GM18873 (cell line): Measurements from ENCODE around the gene CHRNB2.

ENCODE experiments used
- ATAC-seq: cut with Tn5 transposase; IDR thresholded peaks from one replicate; pipeline ENCODE4 v1.9.1; 2021; ENCODE audit warnings: mild to moderate bottlenecking, moderate library complexity, moderate number of reproducible peaks; ENCODE audit not compliant: unreplicated experiment, low FRiP score

The CHRNB2 gene

DNA sequence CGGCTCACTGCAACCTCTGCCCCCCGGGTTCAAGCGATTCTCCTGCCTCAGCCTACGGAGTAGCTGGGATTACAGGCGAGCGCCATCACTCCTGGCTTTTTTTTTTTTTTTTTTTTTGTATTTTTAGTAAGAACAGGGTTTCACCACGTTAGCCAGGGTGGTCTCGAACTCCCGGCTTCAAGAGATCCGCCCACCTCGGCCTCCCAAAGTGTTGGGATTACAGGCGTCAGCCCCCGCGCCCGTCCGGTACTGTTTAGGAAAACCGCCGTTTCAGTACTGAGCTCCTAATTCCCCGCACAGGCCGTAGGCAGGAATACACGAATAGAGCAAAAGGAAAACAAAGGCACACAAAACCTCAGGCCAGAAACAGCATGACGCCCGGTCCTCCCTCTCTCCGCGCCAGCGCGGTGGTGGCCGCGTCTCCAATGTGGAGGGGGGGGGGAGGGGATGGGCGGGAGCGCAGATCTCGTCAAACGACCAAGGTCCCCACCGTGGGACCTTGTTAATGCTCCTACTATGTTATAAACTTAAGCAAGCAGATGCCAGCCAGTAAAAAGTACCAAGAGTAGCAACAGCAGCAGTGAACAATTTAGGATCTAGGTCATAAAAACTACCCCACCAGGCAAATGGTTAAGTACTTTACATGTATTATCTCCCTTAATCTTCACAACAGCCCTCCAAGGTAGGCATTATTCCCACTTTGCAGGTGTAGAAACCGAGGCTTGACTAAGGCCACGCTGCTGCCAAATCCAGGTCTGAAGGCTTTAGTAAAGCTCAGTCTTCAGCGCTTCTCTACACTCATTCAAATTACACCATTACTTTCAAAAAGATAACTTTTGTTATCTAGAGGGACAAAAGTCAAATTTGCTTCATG is 41.1 kb downstream of the CHRNB2 start:
- no peak for ATAC-seq

DNA sequence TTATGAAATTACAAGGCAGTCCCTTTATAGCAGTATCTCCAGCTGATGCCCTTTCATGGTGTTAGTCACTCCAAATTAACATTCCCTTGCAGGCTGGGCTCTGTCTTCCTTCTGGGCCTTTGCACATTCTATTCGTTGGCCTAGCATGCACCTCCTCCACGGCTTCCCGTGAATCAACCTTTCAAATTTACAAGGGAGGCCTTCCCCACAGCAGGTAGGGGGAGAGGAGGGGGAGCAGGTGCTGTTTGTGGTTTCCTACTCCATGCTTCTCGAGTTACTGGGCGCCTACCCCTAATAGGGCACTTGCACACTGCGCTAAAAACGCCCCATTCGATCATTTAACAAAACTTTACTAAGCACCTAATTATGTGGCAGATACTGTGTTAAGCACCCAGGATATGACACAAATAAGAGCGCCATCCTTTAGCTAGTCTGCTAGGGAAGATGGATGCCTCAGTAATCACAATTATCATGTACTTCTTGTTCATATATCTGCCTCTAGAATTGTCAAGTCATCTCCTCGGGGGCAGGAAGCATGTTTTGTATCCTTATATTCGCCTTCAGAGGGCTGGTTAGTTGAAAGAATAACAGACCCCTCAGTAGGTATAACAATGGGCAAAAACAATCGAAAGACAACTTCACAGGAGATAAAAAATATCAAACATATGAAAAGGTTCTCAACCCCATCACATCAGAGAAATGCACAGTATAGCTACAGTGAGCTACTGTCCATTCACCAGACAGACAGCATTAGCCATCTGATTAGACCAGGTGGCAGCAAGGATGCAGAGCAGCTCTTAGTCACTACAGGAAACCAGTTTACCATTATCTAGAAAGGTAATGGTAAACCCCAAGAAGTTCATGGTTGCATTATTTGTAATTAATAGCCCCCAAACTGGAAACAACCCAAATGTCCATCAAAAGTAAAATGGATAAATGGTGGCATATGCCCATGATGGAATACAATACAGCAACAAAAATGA is 42.1 kb downstream of the CHRNB2 start:
- ATAC-seq = no peak

DNA sequence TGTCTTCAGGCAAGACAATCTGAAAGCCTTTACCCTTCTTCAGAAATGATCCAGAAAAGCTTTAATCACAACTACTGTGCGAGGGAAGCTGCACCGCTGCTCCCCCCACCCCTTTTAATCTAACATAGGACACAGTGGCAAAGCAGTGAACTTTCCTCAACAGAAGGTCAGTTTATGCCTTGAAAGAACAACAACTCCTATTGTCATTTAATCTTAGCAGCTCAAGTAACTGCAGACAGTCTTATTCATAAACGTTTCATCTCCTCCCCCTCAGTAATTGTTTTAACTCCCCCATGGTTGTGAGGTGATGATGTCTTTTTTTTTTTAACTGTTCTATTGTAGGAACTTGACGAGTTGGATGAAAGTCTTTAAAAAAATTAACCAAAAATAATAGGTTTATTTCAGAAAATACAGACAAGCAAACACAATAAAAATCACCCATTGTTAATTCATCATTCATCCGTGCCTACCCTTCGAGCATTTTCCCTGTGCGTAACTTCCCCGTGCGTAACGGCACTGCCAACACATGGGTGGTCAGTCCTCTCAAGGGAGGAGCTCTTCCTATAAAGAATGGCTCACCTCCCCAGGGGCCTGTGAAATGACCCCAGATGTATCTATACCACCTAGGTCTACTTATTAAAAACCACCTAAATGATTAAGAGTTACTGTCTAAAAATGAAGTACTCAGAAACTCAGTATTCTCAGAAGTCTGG is 43.7 kb downstream of the CHRNB2 start:
- ATAC-seq = no peak

DNA sequence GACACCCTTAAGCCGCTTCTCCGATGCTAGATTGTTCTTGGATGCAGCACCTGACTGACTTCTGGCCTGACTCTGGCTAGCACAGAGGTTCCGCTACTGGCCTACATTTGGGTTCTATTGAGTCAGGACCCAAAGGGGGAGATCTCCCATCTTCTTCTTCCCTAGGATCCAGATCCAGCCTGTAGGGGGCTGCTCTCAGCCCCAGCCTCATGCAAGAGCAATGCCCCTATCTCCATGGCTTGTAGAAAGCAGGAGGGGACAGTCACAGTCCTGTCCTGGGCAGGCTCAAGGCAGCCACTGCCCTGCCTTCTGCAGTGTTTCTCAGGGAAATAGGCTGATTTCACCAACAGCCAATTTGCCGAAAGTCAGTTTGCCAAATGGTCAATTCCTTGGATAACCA is 46.7 kb downstream of the CHRNB2 start:
- no peak for ATAC-seq

DNA sequence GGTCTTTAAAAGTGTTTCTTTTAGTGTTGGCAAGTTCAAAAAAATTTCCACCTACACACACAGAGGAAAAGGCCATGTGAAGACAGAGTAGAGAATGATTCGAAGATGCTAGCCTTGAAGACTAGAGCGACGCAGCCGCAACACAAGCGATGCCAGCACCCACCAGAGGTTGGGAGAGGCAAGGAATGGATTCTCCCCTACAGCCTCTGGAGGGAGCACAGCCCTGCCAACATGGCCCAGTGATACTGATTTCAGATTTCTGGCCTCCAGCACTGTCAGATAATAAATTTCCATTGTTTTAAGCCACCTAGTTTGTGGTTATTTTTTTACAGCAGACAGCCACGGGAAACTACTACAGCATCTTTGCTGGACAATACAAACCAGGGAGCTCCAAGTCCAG is 47.3 kb downstream of the CHRNB2 start:
- no peak for ATAC-seq

DNA sequence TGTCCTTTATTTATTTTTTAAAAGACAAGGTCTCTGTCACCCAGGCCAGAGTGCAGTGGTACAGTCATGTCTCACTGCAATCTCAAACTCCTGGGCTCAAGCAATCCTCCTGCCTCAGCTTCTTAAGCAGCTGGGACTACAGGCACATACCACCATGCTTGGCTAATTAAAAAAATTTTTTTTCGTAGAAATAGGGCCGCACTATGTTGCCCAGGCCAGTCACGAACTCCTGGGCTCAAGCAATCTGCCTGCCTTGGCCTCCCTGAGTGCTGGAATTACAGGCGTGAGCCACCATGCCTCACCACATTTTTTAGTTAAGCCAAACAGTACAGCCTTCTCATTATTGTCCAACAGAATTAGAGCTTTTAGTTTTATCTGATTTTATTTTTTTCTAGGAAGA is 47.8 kb downstream of the CHRNB2 start:
- no peak for ATAC-seq

DNA sequence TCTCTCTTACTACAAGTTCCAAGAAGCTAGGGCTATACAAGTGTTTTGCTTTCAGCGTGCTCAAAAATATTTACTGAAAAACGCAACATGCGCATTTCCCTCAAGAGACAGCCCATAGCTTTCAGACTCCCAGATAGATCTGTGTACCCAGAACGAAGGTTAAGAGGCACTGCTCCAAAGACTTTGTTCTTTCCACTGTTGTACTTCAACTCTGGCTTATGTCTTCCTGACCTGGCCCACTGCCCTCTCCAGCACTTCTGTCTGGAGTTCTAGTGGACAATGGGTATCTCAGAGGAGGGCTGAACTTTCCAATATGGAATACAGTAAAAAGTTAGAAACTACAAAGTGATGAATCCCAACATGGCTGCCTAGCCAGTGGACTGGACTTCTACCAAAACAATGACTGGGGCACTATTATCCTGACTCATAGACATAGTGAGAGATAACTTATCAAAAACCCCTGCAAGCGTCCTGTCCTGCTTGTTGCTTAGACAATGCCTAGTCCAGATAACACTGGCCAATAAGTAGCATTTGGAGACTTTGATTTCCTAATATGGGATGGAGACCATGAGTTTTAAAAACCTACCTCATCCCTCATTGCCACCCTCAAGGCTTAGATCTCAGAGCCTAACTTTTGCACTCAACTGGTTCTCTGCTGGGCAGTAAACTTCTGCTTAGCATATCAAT is 49.2 kb downstream of the CHRNB2 start:
- no peak for ATAC-seq

DNA sequence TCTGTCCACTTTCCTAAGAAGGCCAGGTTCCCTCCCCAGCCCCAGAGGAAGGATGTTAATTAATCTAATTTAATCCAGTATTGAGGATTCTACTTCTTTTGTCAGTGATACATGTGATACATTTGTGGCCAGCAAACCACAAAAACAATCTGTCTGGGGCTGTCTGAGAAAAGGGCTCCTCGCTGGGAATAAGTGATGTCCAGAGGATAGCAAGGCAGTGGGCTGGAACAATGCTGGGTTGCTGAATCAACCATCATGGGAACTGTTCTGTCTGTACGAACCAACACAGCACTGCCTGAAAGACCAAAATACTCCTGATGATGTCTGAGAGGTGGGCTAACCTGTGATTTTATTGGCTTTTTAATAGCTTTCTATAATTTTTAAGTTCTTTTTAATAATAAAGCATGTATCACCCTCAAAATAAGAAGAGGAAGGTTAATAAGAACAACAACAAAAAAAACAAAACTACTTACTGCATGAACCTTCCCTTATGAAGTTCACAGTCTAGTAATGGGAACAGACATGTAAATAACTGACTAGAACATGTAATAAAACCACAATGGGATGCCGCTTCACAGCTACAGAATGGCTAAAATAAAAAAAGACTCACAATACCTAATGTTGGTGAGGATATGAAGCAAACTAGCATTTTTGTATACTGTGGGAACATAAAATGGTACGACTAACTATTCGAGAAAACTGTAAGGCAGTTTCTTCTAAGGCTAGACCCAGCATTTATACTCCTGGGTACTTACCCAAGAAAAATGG is 51.8 kb downstream of the CHRNB2 start:
- no peak for ATAC-seq

DNA sequence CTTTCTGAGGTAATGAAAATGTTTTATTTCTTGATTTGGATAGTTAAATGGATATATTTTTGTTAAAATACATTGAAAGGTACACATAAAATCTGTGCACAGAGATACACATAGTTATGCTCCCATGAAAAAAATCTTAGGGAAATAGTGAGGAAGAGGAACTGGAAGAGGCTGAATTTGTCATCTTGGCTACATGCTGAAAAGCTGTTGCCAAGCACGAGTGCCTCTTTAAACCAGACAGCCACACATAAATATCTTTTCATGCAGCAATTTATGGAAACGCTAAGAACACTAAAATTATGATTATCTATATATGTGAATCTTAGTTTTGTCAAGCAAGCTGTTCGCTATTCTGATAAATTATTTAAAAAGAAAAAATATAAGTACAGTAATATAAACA is 53.2 kb downstream of the CHRNB2 start:
- no peak for ATAC-seq

DNA sequence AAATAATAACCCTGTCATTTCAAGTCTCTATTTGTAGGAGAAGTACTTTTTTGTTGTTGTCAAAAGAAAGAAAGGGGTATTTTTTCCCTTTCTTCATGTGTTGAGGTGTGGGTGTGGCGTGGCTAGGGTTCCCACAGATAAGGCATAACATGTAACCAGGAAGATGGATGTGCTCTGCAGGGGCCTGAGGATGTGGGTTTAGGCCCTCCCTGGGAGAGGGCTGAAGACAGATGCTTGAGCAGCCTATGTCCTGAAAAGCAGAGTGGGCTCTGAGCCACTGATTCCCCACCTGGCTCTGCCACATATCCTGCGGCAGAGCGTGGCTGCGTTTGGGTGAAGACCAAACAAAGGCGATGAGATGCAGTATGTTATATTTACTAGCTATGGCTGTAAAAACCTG is 54.3 kb downstream of the CHRNB2 start:
- ATAC-seq = no peak

DNA sequence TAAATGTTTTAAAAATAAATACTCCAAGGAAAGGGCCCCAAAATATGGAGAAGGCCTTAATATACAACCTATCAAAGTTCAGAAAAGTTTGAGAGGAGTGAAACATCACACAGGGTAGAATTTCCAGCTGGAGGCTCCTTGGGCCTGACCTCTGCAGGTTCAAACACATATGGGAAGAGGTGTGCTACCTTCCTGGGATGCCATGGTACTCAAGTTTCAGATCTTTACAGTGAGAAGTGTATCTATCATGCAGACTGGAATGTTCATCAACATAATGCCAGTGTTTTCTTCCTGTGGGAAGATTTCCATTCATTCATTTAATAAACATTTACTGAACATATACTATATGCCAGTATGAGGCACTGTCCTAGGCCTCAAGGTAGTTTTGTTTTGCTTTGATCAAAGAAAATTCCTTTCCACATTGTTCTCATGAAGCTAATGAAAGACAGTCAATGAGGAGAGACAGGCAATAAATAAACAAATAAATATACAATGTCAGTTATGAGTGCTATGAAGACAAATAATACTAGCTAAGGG is 55.0 kb downstream of the CHRNB2 start:
- no peak for ATAC-seq

DNA sequence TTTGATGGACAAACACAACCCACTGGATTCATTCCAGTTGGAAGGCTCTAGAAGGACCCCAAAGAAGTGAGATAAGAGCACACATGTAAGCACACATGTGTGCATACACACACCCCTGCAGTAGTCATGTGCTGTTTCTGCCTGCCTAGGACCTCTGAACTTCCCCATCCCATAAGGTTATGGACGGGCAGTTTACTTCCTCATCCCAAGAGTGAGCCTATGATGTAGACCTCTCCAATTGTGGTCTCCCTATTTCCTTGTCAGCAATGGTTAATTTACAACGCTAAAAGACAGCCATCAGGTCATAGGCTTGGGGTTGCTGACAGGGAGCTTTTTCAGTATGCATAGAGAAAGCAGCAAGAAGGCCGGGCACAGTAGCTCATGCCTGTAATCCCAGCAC is 55.8 kb downstream of the CHRNB2 start:
- no peak for ATAC-seq

DNA sequence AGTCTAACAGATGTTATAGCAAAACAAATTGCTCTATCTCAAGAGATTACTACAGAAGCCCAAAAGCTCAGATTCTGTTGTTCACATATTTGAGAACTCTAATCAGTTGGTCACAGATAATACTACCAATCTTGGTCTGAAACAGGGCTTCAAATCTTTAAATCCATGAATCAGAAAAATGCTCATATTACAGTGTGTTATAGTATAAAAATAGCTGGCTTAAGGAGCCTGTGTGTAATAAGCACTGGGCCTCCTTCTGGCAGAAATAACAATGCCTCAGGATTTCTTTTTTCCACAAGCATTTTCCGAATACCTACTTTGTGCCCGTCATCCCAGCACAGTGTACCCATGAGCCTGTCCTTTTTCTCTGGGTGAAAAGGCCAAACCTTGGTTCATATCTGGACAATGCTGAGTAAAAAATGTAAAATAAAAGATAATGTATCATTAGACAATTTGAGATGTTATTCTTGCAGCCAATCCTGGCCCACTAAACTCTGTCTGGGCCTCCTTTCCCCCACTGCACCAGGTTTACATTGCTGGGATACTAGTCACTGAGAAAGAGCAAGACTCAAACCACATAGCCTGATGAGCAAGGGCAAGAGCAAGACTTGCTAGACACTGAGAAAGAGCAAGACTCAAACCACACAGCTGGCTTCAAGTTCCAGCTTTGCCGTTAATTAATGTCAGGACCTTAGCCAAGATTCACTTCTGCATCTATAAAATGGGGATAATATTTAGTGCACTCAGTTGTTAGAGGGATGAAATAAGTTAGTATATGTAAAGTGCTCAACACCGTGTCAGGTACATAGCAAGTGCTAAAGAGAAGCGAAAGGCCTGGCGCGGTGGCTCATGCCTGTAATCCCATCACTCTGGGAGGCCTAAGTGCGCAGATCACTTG is 57.4 kb downstream of the CHRNB2 start:
- no peak for ATAC-seq

DNA sequence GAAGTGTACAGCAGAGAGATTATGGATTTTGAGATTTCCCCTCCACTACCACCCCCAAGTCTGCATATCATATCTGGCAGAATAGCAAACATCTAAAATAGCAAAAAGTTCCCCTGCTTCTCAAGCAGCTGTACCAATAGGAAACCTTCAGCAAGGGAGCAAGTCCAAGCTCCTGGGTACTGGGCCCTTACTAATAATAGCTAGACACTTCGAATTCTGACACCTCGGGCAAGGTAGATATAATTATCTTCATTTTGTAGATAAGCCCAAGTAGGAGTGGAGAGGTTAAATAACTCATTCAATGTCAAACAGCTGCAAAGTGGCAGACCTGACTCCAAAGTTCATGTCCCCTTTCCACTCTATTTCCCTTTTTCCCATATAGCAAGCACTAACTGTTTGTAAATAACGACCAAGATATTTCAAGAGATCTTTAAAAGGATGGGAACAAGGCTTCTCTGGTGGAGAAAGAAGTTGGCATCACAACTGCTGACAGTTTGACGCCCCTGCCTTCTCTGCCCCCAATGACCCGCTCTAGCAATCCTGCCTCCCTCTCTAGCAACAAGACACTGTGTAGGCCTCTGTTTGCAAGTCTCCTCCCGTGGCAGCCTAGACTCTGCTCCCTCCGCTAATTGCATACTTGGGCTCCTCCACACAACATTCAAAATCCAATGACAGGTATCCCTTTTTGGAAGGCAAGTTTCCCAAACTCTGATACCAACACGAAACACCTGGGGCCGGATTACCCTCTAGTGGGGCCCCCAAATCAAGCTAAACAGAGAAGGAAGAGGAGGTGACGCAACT is 59.1 kb downstream of the CHRNB2 start:
- no peak for ATAC-seq

DNA sequence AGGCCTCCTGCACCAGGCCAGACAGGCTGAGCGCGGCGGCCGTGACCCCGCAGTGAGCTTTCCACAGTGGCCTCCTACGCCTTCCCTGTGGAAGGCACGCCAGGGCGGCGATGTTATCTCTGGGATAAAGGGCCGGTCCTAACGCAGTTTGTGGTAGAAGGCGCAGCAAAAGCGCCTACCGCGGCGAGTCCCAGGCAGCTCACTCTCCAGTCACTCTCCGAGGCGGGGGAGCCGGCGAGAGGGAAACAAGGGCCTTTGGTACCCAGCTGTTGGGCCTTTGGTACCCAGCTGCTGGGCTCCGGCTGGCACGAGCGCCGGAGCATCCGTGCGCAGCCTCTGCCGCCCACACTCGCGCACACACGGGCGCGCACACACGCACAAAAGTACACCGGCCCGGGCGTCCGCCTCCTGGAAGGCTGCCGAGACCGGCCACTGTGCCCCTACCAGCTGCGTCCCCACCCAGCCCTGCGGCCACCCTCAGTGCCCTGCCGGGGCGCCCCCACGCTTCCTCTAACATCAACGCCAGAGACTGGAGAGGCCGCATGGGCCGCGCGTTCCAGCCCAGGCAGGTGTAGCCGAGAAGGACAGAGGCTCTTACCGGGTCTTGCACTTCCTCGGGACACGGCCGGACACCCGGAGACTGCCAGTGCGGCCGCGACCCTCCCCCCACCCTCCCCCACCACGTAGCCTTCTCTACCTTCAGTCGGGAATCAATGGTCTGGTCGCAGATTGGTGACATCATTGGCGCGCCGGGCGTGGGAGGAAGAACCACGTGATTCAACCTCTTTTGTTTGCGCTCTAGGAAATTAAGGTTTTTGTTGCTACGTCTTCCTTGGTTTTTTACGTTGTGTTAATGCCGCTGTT is 59.9 kb downstream of the CHRNB2 start:
- ATAC-seq = no peak

DNA sequence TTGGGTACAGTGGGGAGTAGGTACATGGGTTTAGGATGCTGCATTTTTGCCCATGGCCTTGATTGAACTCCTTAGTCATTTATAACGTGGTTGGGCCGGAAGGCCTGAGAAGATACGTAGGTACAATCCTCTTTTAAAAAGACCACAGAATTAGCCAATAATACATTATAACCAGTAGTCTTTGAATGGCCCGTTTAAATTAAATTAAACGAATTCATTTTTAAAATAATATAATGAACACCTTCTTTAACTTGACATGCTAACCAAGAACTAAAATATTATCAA is 60.5 kb downstream of the CHRNB2 start:
- no peak for ATAC-seq
